Liver (tissue), 3 donors: ENCODE results near the gene ERBB4.

Source experiments
- CTCF ChIP-seq: fragments of 150-350 bp; IDR thresholded peaks from 2 replicates; pipeline ENCODE4 v1.5.1; 2017; ENCODE audit warnings: improper control_type of control experiment, low read depth, low read length; ENCODE audit not compliant: missing input control
- MAX ChIP-seq: IDR thresholded peaks from 2 replicates; pipeline ENCODE4 v1.6.1; 2016; ENCODE audit warnings: antibody characterized with exemption
- RAD21 ChIP-seq, 2 donors: IDR thresholded peaks; 2 replicates each; pipeline ENCODE4 v1.6.1; 2016; ENCODE audit warnings: antibody characterized with exemption in 2 of 2, mild to moderate bottlenecking in 2 of 2
- REST ChIP-seq: IDR thresholded peaks from 2 replicates; pipeline ENCODE4 v1.6.1; 2016; ENCODE audit warnings: antibody characterized with exemption, mild to moderate bottlenecking
- RXRA ChIP-seq, 2 donors: IDR thresholded peaks; 2 replicates each; pipeline ENCODE4 v1.6.1; 2017 to 2018; ENCODE audit warnings: antibody characterized with exemption in 2 of 2, mild to moderate bottlenecking in 1 of 2
- donor health status: healthy.
- donor health status: healthy.

- TF ChIP-seq RAD21 (IDR thresholded peaks at IDR 0.05) (no peak), MAX (no peak), RXRA (IDR thresholded peaks at IDR 0.05) (no peak), CTCF (no peak), REST (no peak)
Measured at GRCh38 chr2:212193803-212194202, 344.8 kb downstream of the ERBB4 start.
